GM10847 (cell line): ENCODE measurements around the gene MBD3.

ENCODE experiments used
- POLR2A ChIP-seq: IDR thresholded peaks from 2 replicates; pipeline ENCODE4 v1.6.1; 2011; ENCODE audit not compliant: insufficient read length; ENCODE audit errors: extremely low read depth

The MBD3 gene

GRCh38 chr19:1592755-1593500 is at the start of gene MBD3:
MBD3 (minus strand) TSS chr19:1592865; CDS start chr19:1592631, 234 bp downstream.
- peak; percentile 84 for TF ChIP-seq POLR2A

GRCh38 chr19:1636325-1637236 is 43.9 kb upstream of the MBD3 start:
- TF ChIP-seq POLR2A, result no peak

GRCh38 chr19:1634938-1635243 is 42.2 kb upstream of the MBD3 start:
- TF ChIP-seq POLR2A, result no peak

GRCh38 chr19:1634242-1634937 is 41.7 kb upstream of the MBD3 start:
- no peak for TF ChIP-seq POLR2A

GRCh38 chr19:1633269-1633826 is 40.7 kb upstream of the MBD3 start:
- no peak for TF ChIP-seq POLR2A

- no peak for TF ChIP-seq POLR2A
These were observed 40.0 kb upstream of the MBD3 start for GRCh38 chr19:1632462-1633268.

GRCh38 chr19:1631557-1632100 is 39.0 kb upstream of the MBD3 start:
- TF ChIP-seq POLR2A, result no peak

GRCh38 chr19:1630811-1631210 is 38.1 kb upstream of the MBD3 start:
- TF ChIP-seq POLR2A, result no peak

- TF ChIP-seq POLR2A, result no peak
These were observed 37.3 kb upstream of the MBD3 start for GRCh38 chr19:1630012-1630411.

- no peak for TF ChIP-seq POLR2A
These were observed 36.7 kb upstream of the MBD3 start for GRCh38 chr19:1629256-1629808.

- TF ChIP-seq POLR2A, result no peak
These were observed 34.5 kb upstream of the MBD3 start for GRCh38 chr19:1627194-1627593.

- no peak for TF ChIP-seq POLR2A
These were observed 33.8 kb upstream of the MBD3 start for GRCh38 chr19:1626417-1627010.

- TF ChIP-seq POLR2A, result no peak
These were observed 31.8 kb upstream of the MBD3 start for GRCh38 chr19:1624458-1624857.

- no peak for TF ChIP-seq POLR2A
These were observed 29.9 kb upstream of the MBD3 start for GRCh38 chr19:1622541-1622940.
